ENCODE results near the gene LIMA1.

LIMA1 gene

DNA sequence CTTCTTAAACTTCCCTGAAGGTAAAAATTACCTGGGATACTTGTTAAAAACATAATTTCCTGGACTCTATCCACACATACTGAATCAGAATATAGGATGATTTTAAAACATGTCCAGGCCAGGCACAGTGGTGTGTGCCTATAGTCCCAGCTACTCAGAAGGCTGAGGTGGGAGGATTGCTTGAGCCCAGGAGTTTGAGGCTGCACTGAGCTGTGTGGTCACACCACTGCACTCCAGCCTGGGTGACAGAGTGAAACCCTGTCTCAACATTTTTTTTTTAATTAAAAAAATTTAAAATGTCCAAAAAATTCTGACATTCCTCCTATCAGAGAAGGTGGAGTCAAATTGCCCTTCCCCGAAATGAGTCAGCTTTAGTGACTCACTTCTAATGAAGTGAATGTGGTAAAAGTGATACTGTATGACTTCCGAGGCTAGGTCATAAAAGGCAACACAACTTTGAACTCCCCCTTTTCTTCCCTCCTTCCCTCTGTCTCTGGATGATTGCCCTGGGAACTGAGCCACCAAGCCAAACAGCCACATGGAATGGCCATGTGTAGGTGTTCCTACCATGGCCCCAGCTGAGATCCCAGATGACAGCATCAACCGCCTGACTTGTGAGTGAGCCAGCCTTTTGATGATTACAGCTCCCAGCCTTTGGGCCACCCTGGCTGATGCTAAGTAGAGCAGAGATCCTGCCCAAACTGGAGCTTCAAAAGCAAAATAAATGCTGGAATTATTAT lies 36.3 kb downstream of the LIMA1 start:
- no peak overlapping the region for H3K9ac ChIP-seq (ENCODE audit: insufficient read length)
- no peak overlapping the region for H3K4me3 ChIP-seq
- H3K9me3 ChIP-seq (ENCODE audit: low read depth, low read length): no peaks in the 10 kb centered on the region
- no peak for TF ChIP-seq POLR2AphosphoS5 (IDR thresholded peaks at IDR 0.05; ENCODE audit: borderline replicate concordance, low read depth, low read length)
- TF ChIP-seq EZH2 (IDR thresholded peaks at IDR 0.05): no peak
- no peak for TF ChIP-seq FOXP2 (optimal IDR thresholded peaks at IDR 0.05; ENCODE audit: control extremely low read depth, extremely low read length, insufficient read depth)
- DNase-seq (ENCODE audit: low read depth, low spot score): no peak
- H3K36me3 ChIP-seq (ENCODE audit: insufficient read depth, low read length): no peaks in the 10 kb centered on the region
- H3K27ac ChIP-seq: no peak overlapping the region

DNA sequence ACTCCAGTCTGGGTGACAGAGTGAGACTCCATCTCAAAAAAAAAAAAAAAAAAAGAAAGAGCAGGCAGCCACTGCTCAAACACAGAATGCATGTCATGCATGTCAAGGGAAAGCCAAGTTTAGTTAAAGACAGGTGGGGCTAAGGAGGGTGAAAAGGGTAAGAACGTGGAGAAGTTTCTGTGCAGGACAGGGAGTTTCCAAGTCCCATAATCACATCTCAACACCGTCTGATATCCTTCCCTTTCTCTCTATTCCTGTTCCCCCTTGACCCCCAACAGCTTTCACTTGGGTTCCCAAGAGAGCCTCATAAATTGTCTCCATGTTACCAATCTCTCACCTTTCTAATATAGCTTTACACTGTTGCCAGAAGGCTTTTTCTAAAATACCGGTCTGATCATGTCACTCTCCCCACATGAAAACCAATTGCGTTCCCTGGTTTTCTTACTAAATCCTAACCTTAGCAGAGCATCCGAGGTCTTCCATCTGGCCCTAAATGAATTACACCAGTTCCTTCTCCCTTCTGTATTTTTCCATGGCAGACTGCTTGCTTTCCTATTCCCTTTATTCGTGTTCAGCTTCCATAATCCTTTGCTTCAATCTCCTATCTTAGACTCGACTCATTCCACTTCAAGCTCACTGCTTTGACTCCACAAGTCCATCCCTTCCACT lies 37.0 kb downstream of the LIMA1 start:
- no peak for DNase-seq (ENCODE audit: low read depth, low spot score)
- TF ChIP-seq EZH2 (IDR thresholded peaks at IDR 0.05) (no peak), FOXP2 (optimal IDR thresholded peaks at IDR 0.05; ENCODE audit: control extremely low read depth, extremely low read length, insufficient read depth) (no peak), POLR2AphosphoS5 (IDR thresholded peaks at IDR 0.05; ENCODE audit: borderline replicate concordance, low read depth, low read length) (no peak)
- Histone ChIP-seq H3K36me3 (ENCODE audit: insufficient read depth, low read length) (no peaks in the 10 kb centered on the region), H3K9me3 (ENCODE audit: low read depth, low read length) (no peaks in the 10 kb centered on the region), H3K9ac (ENCODE audit: insufficient read length) (no peak overlapping the region), H3K4me3 (no peak overlapping the region), H3K27ac (no peak overlapping the region)

DNA sequence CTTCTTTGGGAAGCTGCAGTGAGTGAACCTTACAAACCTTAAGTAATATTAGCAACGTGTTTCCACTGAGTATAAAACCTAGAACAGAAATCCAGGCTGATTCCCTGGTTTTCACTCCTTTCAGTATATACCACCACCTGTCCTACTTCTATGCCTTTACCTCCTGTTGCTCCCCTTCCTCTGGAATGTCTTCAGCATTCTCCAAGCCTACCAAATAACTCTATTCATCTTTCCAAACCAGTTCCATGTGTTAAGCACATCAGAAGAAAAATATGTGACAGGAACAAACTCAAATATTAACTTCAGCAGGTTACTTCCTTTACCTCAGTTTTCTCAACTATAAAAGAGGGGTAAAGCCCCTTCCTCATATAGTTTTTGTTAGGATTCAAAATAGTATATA lies 39.8 kb downstream of the LIMA1 start:
- Histone ChIP-seq H3K36me3 (ENCODE audit: insufficient read depth, low read length) (no peaks in the 10 kb centered on the region), H3K9me3 (ENCODE audit: low read depth, low read length) (no peaks in the 10 kb centered on the region), H3K9ac (ENCODE audit: insufficient read length) (no peak overlapping the region), H3K27ac (no peak overlapping the region), H3K4me3 (no peak overlapping the region)
- TF ChIP-seq POLR2AphosphoS5 (IDR thresholded peaks at IDR 0.05; ENCODE audit: borderline replicate concordance, low read depth, low read length) (no peak), EZH2 (IDR thresholded peaks at IDR 0.05) (no peak), FOXP2 (optimal IDR thresholded peaks at IDR 0.05; ENCODE audit: control extremely low read depth, extremely low read length, insufficient read depth) (no peak)
- no peak for DNase-seq (ENCODE audit: low read depth, low spot score)

DNA sequence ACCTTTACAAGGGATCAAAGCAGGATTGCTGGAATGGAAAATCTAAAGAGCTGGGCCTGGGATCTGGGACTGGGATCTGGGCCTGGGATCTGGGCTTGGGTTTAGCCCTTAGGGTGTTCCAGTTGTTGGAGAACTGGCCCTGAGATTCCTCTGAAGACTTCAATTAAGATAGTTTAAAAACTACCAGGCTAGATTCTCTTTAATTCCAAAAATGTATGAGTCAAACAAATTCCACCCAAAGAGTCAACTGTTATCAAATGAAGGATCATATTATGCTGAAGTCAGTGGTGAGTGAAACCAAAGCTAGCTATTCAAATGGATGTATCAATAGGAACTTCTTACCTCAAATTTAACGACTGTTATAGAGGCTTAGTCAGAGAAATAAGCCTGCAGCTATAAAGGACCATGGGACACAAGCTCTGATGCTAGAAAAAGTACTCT lies 40.5 kb downstream of the LIMA1 start:
- no peak for DNase-seq (ENCODE audit: low read depth, low spot score)
- Histone ChIP-seq H3K4me3 (no peak overlapping the region), H3K9ac (ENCODE audit: insufficient read length) (no peak overlapping the region), H3K9me3 (ENCODE audit: low read depth, low read length) (no peaks in the 10 kb centered on the region), H3K36me3 (ENCODE audit: insufficient read depth, low read length) (no peaks in the 10 kb centered on the region), H3K27ac (no peak overlapping the region)
- TF ChIP-seq FOXP2 (optimal IDR thresholded peaks at IDR 0.05; ENCODE audit: control extremely low read depth, extremely low read length, insufficient read depth) (no peak), POLR2AphosphoS5 (IDR thresholded peaks at IDR 0.05; ENCODE audit: borderline replicate concordance, low read depth, low read length) (no peak), EZH2 (IDR thresholded peaks at IDR 0.05) (no peak)

DNA sequence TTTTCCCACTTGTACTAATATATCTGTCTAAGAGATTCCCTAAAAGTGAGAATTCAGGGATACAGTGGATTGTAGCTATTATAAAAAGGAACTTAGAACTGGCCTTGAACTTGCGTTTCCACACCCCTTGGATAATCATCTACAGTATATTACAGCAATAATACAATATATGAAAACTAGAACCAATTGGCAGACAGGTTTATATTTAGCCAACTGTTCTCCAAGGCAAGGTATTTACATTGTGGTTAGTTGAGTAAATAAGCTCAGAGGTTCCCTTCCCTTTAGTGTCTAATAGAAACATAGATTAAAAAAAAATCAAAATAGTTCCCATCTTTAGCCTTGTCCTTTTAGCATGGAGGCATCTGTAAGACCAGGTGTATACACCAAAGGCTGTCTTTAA lies 42.1 kb downstream of the LIMA1 start:
- no peak for DNase-seq (ENCODE audit: low read depth, low spot score)
- TF ChIP-seq EZH2 (IDR thresholded peaks at IDR 0.05) (no peak), FOXP2 (optimal IDR thresholded peaks at IDR 0.05; ENCODE audit: control extremely low read depth, extremely low read length, insufficient read depth) (no peak), POLR2AphosphoS5 (IDR thresholded peaks at IDR 0.05; ENCODE audit: borderline replicate concordance, low read depth, low read length) (no peak)
- no peak overlapping the region for H3K4me3 ChIP-seq
- no peaks in the 10 kb centered on the region for H3K36me3 ChIP-seq (ENCODE audit: insufficient read depth, low read length)
- H3K9me3 ChIP-seq (ENCODE audit: low read depth, low read length): no peaks in the 10 kb centered on the region
- no peak overlapping the region for H3K27ac ChIP-seq
- no peak overlapping the region for H3K9ac ChIP-seq (ENCODE audit: insufficient read length)

DNA sequence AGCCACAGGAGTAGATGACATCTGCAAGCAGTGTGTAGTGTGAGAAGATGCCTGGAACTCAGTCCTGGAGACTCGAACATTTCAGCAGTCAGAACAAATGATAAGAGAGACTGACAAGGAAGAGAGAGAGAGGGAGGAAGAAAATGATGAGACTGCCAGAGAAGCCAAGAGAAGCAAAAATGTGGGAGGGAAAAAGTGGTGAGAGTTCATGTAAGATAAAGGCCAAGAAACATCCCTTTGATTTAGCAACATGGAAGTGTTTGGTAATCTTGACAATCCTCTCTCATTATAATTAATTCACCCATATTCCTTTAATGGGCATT lies 42.6 kb downstream of the LIMA1 start:
- DNase-seq (ENCODE audit: low read depth, low spot score): no peak
- Histone ChIP-seq H3K36me3 (ENCODE audit: insufficient read depth, low read length) (no peaks in the 10 kb centered on the region), H3K9me3 (ENCODE audit: low read depth, low read length) (no peaks in the 10 kb centered on the region), H3K9ac (ENCODE audit: insufficient read length) (no peak overlapping the region), H3K4me3 (no peak overlapping the region), H3K27ac (no peak overlapping the region)
- no peak for TF ChIP-seq EZH2 (IDR thresholded peaks at IDR 0.05)
- no peak for TF ChIP-seq POLR2AphosphoS5 (IDR thresholded peaks at IDR 0.05; ENCODE audit: borderline replicate concordance, low read depth, low read length)
- TF ChIP-seq FOXP2 (optimal IDR thresholded peaks at IDR 0.05; ENCODE audit: control extremely low read depth, extremely low read length, insufficient read depth): no peak

DNA sequence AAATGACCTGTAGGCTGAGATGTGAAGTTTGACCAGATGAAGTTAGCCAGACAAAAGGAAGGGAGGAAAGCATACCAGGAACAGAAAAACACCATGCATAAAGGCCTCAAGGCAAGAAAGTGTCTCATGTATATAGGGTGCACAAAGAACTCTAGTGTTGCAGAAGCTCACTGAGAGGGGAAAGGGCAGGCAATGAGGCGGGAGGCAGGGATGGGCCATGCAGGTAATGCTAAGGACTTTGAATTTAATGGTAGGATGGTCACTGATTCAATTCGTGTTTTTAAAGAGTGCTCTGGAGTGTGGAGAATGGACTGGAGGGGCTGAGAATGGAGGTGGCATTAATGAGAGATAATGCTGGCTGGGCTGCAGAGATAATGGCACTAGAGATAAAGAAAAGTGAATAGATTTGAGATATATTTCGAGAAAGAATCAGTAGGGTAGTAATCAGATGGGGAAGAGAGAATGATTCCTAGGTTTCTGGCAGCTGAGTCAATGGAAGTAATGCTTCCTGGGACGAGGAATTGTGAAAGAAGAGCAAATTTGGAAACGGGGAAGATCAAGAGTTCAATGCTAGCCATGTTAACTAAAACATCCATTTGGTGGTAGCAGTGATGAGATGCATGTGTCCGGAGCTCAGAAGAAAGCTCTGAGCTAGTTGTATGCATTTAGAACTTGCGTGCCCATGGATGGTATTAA lies 43.1 kb downstream of the LIMA1 start:
- no peak for DNase-seq (ENCODE audit: low read depth, low spot score)
- Histone ChIP-seq H3K36me3 (ENCODE audit: insufficient read depth, low read length) (no peaks in the 10 kb centered on the region), H3K9ac (ENCODE audit: insufficient read length) (no peak overlapping the region), H3K4me3 (no peak overlapping the region), H3K9me3 (ENCODE audit: low read depth, low read length) (no peaks in the 10 kb centered on the region), H3K27ac (no peak overlapping the region)
- no peak for TF ChIP-seq POLR2AphosphoS5 (IDR thresholded peaks at IDR 0.05; ENCODE audit: borderline replicate concordance, low read depth, low read length)
- no peak for TF ChIP-seq EZH2 (IDR thresholded peaks at IDR 0.05)
- TF ChIP-seq FOXP2 (optimal IDR thresholded peaks at IDR 0.05; ENCODE audit: control extremely low read depth, extremely low read length, insufficient read depth): no peak

DNA sequence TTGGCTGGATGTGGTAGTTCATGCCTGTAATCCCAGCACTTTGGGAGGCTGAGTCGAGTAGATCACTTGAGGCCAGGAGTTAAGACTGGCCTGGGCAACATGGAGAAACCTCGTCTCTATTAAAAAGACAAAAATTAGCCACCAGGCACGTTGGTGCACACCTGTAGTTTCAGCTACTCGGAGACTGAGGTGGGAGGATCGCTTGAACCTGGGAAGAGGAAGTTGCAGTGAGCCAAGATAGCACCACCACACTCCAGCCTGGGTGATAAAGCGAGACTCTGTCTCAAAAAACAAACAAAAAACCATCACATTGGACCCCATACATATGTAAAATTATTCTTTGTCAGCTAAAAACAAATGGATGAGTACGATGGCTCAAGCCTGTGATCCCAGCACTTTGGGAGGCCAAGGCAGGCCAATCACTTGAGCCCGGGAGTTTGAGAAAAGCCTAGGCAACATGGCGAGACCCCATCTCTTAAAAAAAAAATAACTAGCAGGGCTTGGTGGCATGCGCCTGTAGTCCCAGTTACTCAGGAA lies 43.9 kb downstream of the LIMA1 start:
- Histone ChIP-seq H3K36me3 (ENCODE audit: insufficient read depth, low read length) (no peaks in the 10 kb centered on the region), H3K27ac (no peak overlapping the region), H3K9ac (ENCODE audit: insufficient read length) (no peak overlapping the region), H3K4me3 (no peak overlapping the region), H3K9me3 (ENCODE audit: low read depth, low read length) (no peaks in the 10 kb centered on the region)
- DNase-seq (ENCODE audit: low read depth, low spot score): no peak
- TF ChIP-seq FOXP2 (optimal IDR thresholded peaks at IDR 0.05; ENCODE audit: control extremely low read depth, extremely low read length, insufficient read depth) (no peak), POLR2AphosphoS5 (IDR thresholded peaks at IDR 0.05; ENCODE audit: borderline replicate concordance, low read depth, low read length) (no peak), EZH2 (IDR thresholded peaks at IDR 0.05) (no peak)

Measured in SK-N-MC (cell line).